Measurements from ENCODE around the gene DNER. TPM values are rescaled to one million over a fixed set of nuclear protein-coding genes. Genes with fewer than 3 reads are reported as not detected.

Gene DNER
- polyA plus RNA-seq, 1 experiment, result not detected

- Histone ChIP-seq H3K27me3 (ENCODE audit: control insufficient read depth, insufficient read depth, low read length) (no peaks in the 10 kb centered on the region), H3K4me3 (ENCODE audit: low read depth, low read length) (no peak overlapping the region), H3K9me3 (ENCODE audit: control insufficient read depth, insufficient read depth, low read length) (no peaks in the 10 kb centered on the region; the same call in 1 of the 2 replicates), H3K27ac (ENCODE audit: low read depth, low read length) (no peak overlapping the region)
- CTCF ChIA-PET, result no interaction called here
- no peak for TF ChIP-seq CTCF (IDR thresholded peaks at IDR 0.05; ENCODE audit: low read depth, low read length)
- POLR2A ChIA-PET, result no interaction called here
- DNase-seq (ENCODE audit: low read depth, low spot score), result no peak
These were observed 213.1 kb downstream of the DNER start for GRCh38 chr2:229501051-229501794.

GRCh38 chr2:229492034-229492433 lies 222.3 kb downstream of the DNER start:
- CTCF ChIA-PET, result no interaction called here
- peaks cover 4% of the 10 kb centered on the region; the same call in 1 of the 2 replicates for H3K9me3 ChIP-seq (ENCODE audit: control insufficient read depth, insufficient read depth, low read length)
- no peak overlapping the region for H3K4me3 ChIP-seq (ENCODE audit: low read depth, low read length)
- no peaks in the 10 kb centered on the region for H3K27me3 ChIP-seq (ENCODE audit: control insufficient read depth, insufficient read depth, low read length)
- POLR2A ChIA-PET, result no interaction called here
- no peak for TF ChIP-seq CTCF (IDR thresholded peaks at IDR 0.05; ENCODE audit: low read depth, low read length)
- DNase-seq (ENCODE audit: low read depth, low spot score), result no peak
- H3K27ac ChIP-seq (ENCODE audit: low read depth, low read length), result no peak overlapping the region

- no peak for TF ChIP-seq CTCF (IDR thresholded peaks at IDR 0.05; ENCODE audit: low read depth, low read length)
- Histone ChIP-seq H3K27me3 (ENCODE audit: control insufficient read depth, insufficient read depth, low read length) (no peaks in the 10 kb centered on the region), H3K4me3 (ENCODE audit: low read depth, low read length) (no peak overlapping the region), H3K27ac (ENCODE audit: low read depth, low read length) (no peak overlapping the region), H3K9me3 (ENCODE audit: control insufficient read depth, insufficient read depth, low read length) (peaks cover 4% of the 10 kb centered on the region; the same call in 1 of the 2 replicates)
- CTCF ChIA-PET, result no interaction called here
- DNase-seq (ENCODE audit: low read depth, low spot score), result no peak
- POLR2A ChIA-PET, result no interaction called here
These were observed 224.2 kb downstream of the DNER start for GRCh38 chr2:229490167-229490566.

GRCh38 chr2:229489016-229489415 lies 225.3 kb downstream of the DNER start:
- Histone ChIP-seq H3K27ac (ENCODE audit: low read depth, low read length) (no peak overlapping the region), H3K4me3 (ENCODE audit: low read depth, low read length) (no peak overlapping the region), H3K27me3 (ENCODE audit: control insufficient read depth, insufficient read depth, low read length) (no peaks in the 10 kb centered on the region), H3K9me3 (ENCODE audit: control insufficient read depth, insufficient read depth, low read length) (peaks cover 4% of the 10 kb centered on the region; the same call in 1 of the 2 replicates)
- ChIA-PET POLR2A (no interaction called here), CTCF (no interaction called here)
- no peak for DNase-seq (ENCODE audit: low read depth, low spot score)
- TF ChIP-seq CTCF (IDR thresholded peaks at IDR 0.05; ENCODE audit: low read depth, low read length), result no peak

- no peak overlapping the region for H3K27ac ChIP-seq (ENCODE audit: low read depth, low read length)
- POLR2A ChIA-PET, result no interaction called here
- DNase-seq (ENCODE audit: low read depth, low spot score), result no peak
- no peak for TF ChIP-seq CTCF (IDR thresholded peaks at IDR 0.05; ENCODE audit: low read depth, low read length)
- H3K9me3 ChIP-seq (ENCODE audit: control insufficient read depth, insufficient read depth, low read length), result peaks cover 4% of the 10 kb centered on the region; the same call in 1 of the 2 replicates
- H3K4me3 ChIP-seq (ENCODE audit: low read depth, low read length), result no peak overlapping the region
- CTCF ChIA-PET, result no interaction called here
- no peaks in the 10 kb centered on the region for H3K27me3 ChIP-seq (ENCODE audit: control insufficient read depth, insufficient read depth, low read length)
These were observed 226.1 kb downstream of the DNER start for GRCh38 chr2:229488232-229488631.
